Measurements from ENCODE around the gene PGBD2. TPM values are rescaled to one million over a fixed set of nuclear protein-coding genes. Genes with fewer than 3 reads are reported as not detected.
A peak's percentile ranks its signal among the peaks of the same experiment; 100 is the strongest.

PGBD2 gene
- 1 to 10 TPM; 6.9 to 7.2 TPM for total RNA-seq

GRCh38 chr1:248906009-248906752 lies at the start of gene PGBD2:
Gene PGBD2 (plus strand): TSS chr1:248906235. CDS start chr1:248913863, 7,628 bp downstream.
- ATAC-seq (peak; percentile 95 to 96), DNase-seq (ENCODE audit: low spot score) (peak; percentile 95)
- H3K36me3 Mint-ChIP-seq, result peaks cover 8% of the 10 kb centered on the region
- peak within 1 kb of the TSS; percentile 89 to 97 for H3K27ac Mint-ChIP-seq
- H3K9me3 Mint-ChIP-seq, result no peaks in the 10 kb centered on the region
- peaks cover 38 to 39% of the 10 kb centered on the region in 2 donors for H3K4me1 Mint-ChIP-seq (ENCODE audit: low read depth in 2 of 2)
- peak within 1 kb of the TSS; percentile 94 for H3K4me3 Mint-ChIP-seq
- peaks cover 0 to 14% of the 10 kb centered on the region in 2 donors for H3K27me3 Mint-ChIP-seq

- DNase-seq (ENCODE audit: low spot score) (no peak), ATAC-seq (no peak)
- H3K4me1 Mint-ChIP-seq (ENCODE audit: low read depth in 2 of 2), result peaks cover 29 to 34% of the 10 kb centered on the region in 2 donors
- H3K9me3 Mint-ChIP-seq, result no peaks in the 10 kb centered on the region
- no peaks in the 10 kb centered on the region for H3K27me3 Mint-ChIP-seq
- H3K36me3 Mint-ChIP-seq, result peaks cover 8% of the 10 kb centered on the region
- H3K27ac Mint-ChIP-seq, result peak overlapping the region; percentile 84 to 96
- H3K4me3 Mint-ChIP-seq, result peak overlapping the region; percentile 93
Observed at GRCh38 chr1:248857201-248857600, 48.8 kb upstream of the PGBD2 start.

GRCh38 chr1:248857749-248858095 lies 48.3 kb upstream of the PGBD2 start:
- ATAC-seq (no peak), DNase-seq (ENCODE audit: low spot score) (no peak)
- Mint-ChIP-seq H3K4me1 (ENCODE audit: low read depth in 2 of 2) (peaks cover 34 to 39% of the 10 kb centered on the region in 2 donors), H3K4me3 (peak overlapping the region; percentile 93), H3K9me3 (no peaks in the 10 kb centered on the region), H3K27me3 (no peaks in the 10 kb centered on the region), H3K36me3 (peaks cover 8% of the 10 kb centered on the region), H3K27ac (peak overlapping the region; percentile 84 to 96)

- Mint-ChIP-seq H3K36me3 (peaks cover 8% of the 10 kb centered on the region), H3K27ac (peak overlapping the region; percentile 84 to 96), H3K27me3 (no peaks in the 10 kb centered on the region), H3K4me1 (ENCODE audit: low read depth in 2 of 2) (peaks cover 37 to 42% of the 10 kb centered on the region in 2 donors), H3K4me3 (peak overlapping the region; percentile 93), H3K9me3 (no peaks in the 10 kb centered on the region)
- DNase-seq (ENCODE audit: low spot score) (no peak), ATAC-seq (peak; percentile 52 to 63)
Observed at GRCh38 chr1:248858096-248858890, 47.7 kb upstream of the PGBD2 start.

GRCh38 chr1:248858891-248859889 lies 46.8 kb upstream of the PGBD2 start, which contains the start of gene ZNF692:
Gene ZNF692 (minus strand): TSS chr1:248859085. CDS start chr1:248858309, 776 bp downstream.
- peak within 1 kb of the TSS; percentile 93 for H3K4me3 Mint-ChIP-seq
- no peaks in the 10 kb centered on the region for H3K27me3 Mint-ChIP-seq
- H3K36me3 Mint-ChIP-seq, result peaks cover 8% of the 10 kb centered on the region
- DNase-seq (ENCODE audit: low spot score) (peak; percentile 98), ATAC-seq (peak; percentile 93 to 96)
- H3K4me1 Mint-ChIP-seq (ENCODE audit: low read depth in 2 of 2), result peaks cover 44 to 50% of the 10 kb centered on the region in 2 donors
- peak within 1 kb of the TSS; percentile 84 to 96 for H3K27ac Mint-ChIP-seq
- no peaks in the 10 kb centered on the region for H3K9me3 Mint-ChIP-seq

GRCh38 chr1:248860007-248860406 lies 46.0 kb upstream of the PGBD2 start:
- Mint-ChIP-seq H3K27ac (peak overlapping the region; percentile 84 to 96), H3K36me3 (peaks cover 2% of the 10 kb centered on the region), H3K27me3 (no peaks in the 10 kb centered on the region), H3K9me3 (no peaks in the 10 kb centered on the region), H3K4me3 (peak overlapping the region; percentile 93), H3K4me1 (ENCODE audit: low read depth in 2 of 2) (peaks cover 49 to 52% of the 10 kb centered on the region in 2 donors)
- DNase-seq (ENCODE audit: low spot score) (no peak), ATAC-seq (no peak)

GRCh38 chr1:248861616-248862015 lies 44.4 kb upstream of the PGBD2 start:
- H3K36me3 Mint-ChIP-seq, result no peaks in the 10 kb centered on the region
- ATAC-seq (no peak), DNase-seq (ENCODE audit: low spot score) (no peak)
- H3K27me3 Mint-ChIP-seq, result no peaks in the 10 kb centered on the region
- H3K9me3 Mint-ChIP-seq, result no peaks in the 10 kb centered on the region
- H3K4me3 Mint-ChIP-seq, result no peak overlapping the region
- no peak overlapping the region for H3K27ac Mint-ChIP-seq
- H3K4me1 Mint-ChIP-seq (ENCODE audit: low read depth in 2 of 2), result peaks cover 41 to 45% of the 10 kb centered on the region in 2 donors

- Mint-ChIP-seq H3K4me1 (ENCODE audit: low read depth in 2 of 2) (peaks cover 38 to 39% of the 10 kb centered on the region in 2 donors), H3K36me3 (no peaks in the 10 kb centered on the region), H3K9me3 (no peaks in the 10 kb centered on the region), H3K27ac (peak overlapping the region; percentile 66 to 82), H3K4me3 (peak overlapping the region; percentile 86), H3K27me3 (no peaks in the 10 kb centered on the region)
- ATAC-seq (peak in 1 of 2 donors; percentile 21), DNase-seq (ENCODE audit: low spot score) (no peak)
Observed at GRCh38 chr1:248862695-248862997, 43.4 kb upstream of the PGBD2 start.

GRCh38 chr1:248862998-248863881 lies 42.8 kb upstream of the PGBD2 start:
- DNase-seq (ENCODE audit: low spot score) (peak; percentile 85), ATAC-seq (peak; percentile 76)
- H3K4me3 Mint-ChIP-seq, result peak overlapping the region; percentile 86
- H3K36me3 Mint-ChIP-seq, result no peaks in the 10 kb centered on the region
- H3K9me3 Mint-ChIP-seq, result no peaks in the 10 kb centered on the region
- H3K4me1 Mint-ChIP-seq (ENCODE audit: low read depth in 2 of 2), result peaks cover 35 to 37% of the 10 kb centered on the region in 2 donors
- no peaks in the 10 kb centered on the region for H3K27me3 Mint-ChIP-seq
- H3K27ac Mint-ChIP-seq, result peak overlapping the region; percentile 66 to 82

GRCh38 chr1:248871837-248872401 lies 34.1 kb upstream of the PGBD2 start:
- DNase-seq (ENCODE audit: low spot score), result no peak
- no peak overlapping the region for H3K27ac Mint-ChIP-seq
- no peaks in the 10 kb centered on the region for H3K27me3 Mint-ChIP-seq
- peaks cover 5% of the 10 kb centered on the region for H3K36me3 Mint-ChIP-seq
- H3K9me3 Mint-ChIP-seq, result no peaks in the 10 kb centered on the region
- H3K4me3 Mint-ChIP-seq, result peak overlapping the region; percentile 22
- ATAC-seq, result no peak
- H3K4me1 Mint-ChIP-seq (ENCODE audit: low read depth in 2 of 2), result peaks cover 16 to 20% of the 10 kb centered on the region in 2 donors

GRCh38 chr1:248872752-248873408 lies 33.2 kb upstream of the PGBD2 start:
- H3K27me3 Mint-ChIP-seq, result no peaks in the 10 kb centered on the region
- peak overlapping the region; percentile 99 to 100 for H3K27ac Mint-ChIP-seq
- no peaks in the 10 kb centered on the region for H3K9me3 Mint-ChIP-seq
- DNase-seq (ENCODE audit: low spot score), result no peak
- H3K4me1 Mint-ChIP-seq (ENCODE audit: low read depth in 2 of 2), result peaks cover 20 to 21% of the 10 kb centered on the region in 2 donors
- H3K36me3 Mint-ChIP-seq, result peaks cover 5% of the 10 kb centered on the region
- peak overlapping the region; percentile 97 for H3K4me3 Mint-ChIP-seq
- peak; percentile 62 to 66 for ATAC-seq
